ENCODE data around the gene CORO7.

CORO7 gene

GRCh38 chr16:4383591-4384444, 32.6 kb downstream of the CORO7 start:
- no peak overlapping the region for H2BK12ac ChIP-seq (ENCODE audit: low read length)
- peak overlapping the region; percentile 9 for H3K9ac ChIP-seq (ENCODE audit: low read depth, low read length, poor library complexity)
- no peak overlapping the region for H2BK5ac ChIP-seq (ENCODE audit: low read length)
- H3K18ac ChIP-seq (ENCODE audit: low read length): peak overlapping the region; percentile 86
- WGBS, 2 donors (ENCODE audit: extremely low coverage in 2 of 2, insufficient read length in 2 of 2, insufficient replicate concordance in 1 of 2): no CpG with 5 or more reads among the region's 12 CpGs
- H2BK15ac ChIP-seq (ENCODE audit: low read length): no peak overlapping the region
- H3K36me3 ChIP-seq (replicated peaks in 1 of 2; ENCODE audit: control insufficient read depth in 2 of 2, insufficient read depth in 2 of 2, low read length in 2 of 2): peaks cover 5 to 20% of the 10 kb centered on the region in 2 donors
- H3K4me1 ChIP-seq (ENCODE audit: control insufficient read depth in 2 of 2, insufficient read depth in 1 of 2, low read depth in 1 of 2, low read length in 2 of 2): peaks cover 17 to 26% of the 10 kb centered on the region in 2 donors
- peak overlapping the region; percentile 41 for H2AK5ac ChIP-seq (ENCODE audit: low read depth, low read length)
- H3K4ac ChIP-seq (ENCODE audit: low read length): no peak overlapping the region
- H4K91ac ChIP-seq (ENCODE audit: low read depth, low read length, poor library complexity): no peak overlapping the region
- peak overlapping the region in 1 of 2 donors; percentile 6 for H3K4me3 ChIP-seq (ENCODE audit: low read length in 2 of 2)
- no peaks in the 10 kb centered on the region for H3K9me3 ChIP-seq (replicated peaks in 1 of 2; ENCODE audit: control insufficient read depth in 2 of 2, insufficient read depth in 1 of 2, low read depth in 1 of 2, low read length in 2 of 2)
- H3K14ac ChIP-seq (ENCODE audit: low read length): no peak overlapping the region
- peaks cover 14% of the 10 kb centered on the region for H3K79me1 ChIP-seq (ENCODE audit: low read depth, low read length)
- H2BK120ac ChIP-seq (ENCODE audit: low read depth, low read length): no peak overlapping the region
- DNase-seq (ENCODE audit: low spot score): no peak
- H3K27ac ChIP-seq (replicated peaks; ENCODE audit: low read length): no peak overlapping the region
- H3K4me2 ChIP-seq (ENCODE audit: insufficient read depth, low read length, poor library complexity, severe bottlenecking): no peak overlapping the region
- H3K27me3 ChIP-seq (ENCODE audit: control insufficient read depth in 3 of 3, insufficient read depth in 3 of 3, low read depth in 1 of 3, low read length in 3 of 3): no peaks in the 10 kb centered on the region
- no peak overlapping the region for H2AFZ ChIP-seq (ENCODE audit: low read length)
- no peak overlapping the region for H3K23ac ChIP-seq (ENCODE audit: low read depth, low read length, poor library complexity)
- no peak overlapping the region for H4K8ac ChIP-seq (ENCODE audit: low read depth, low read length)

- Histone ChIP-seq H3K4me2 (ENCODE audit: insufficient read depth, low read length, poor library complexity, severe bottlenecking) (no peak overlapping the region), H2BK15ac (ENCODE audit: low read length) (no peak overlapping the region), H3K79me1 (ENCODE audit: low read depth, low read length) (peaks cover 13% of the 10 kb centered on the region), H3K27me3 (ENCODE audit: control insufficient read depth in 3 of 3, insufficient read depth in 3 of 3, low read depth in 1 of 3, low read length in 3 of 3) (no peaks in the 10 kb centered on the region), H4K8ac (ENCODE audit: low read depth, low read length) (no peak overlapping the region), H4K91ac (ENCODE audit: low read depth, low read length, poor library complexity) (no peak overlapping the region), H3K4me3 (ENCODE audit: low read length in 2 of 2) (no peak overlapping the region), H3K18ac (ENCODE audit: low read length) (no peak overlapping the region), H2AFZ (ENCODE audit: low read length) (no peak overlapping the region), H2AK5ac (ENCODE audit: low read depth, low read length) (peak overlapping the region; percentile 74), H2BK120ac (ENCODE audit: low read depth, low read length) (no peak overlapping the region), H3K27ac (replicated peaks; ENCODE audit: low read length) (no peak overlapping the region), H3K4ac (ENCODE audit: low read length) (no peak overlapping the region), H2BK12ac (ENCODE audit: low read length) (no peak overlapping the region), H3K14ac (ENCODE audit: low read length) (no peak overlapping the region), H3K9ac (ENCODE audit: low read depth, low read length, poor library complexity) (no peak overlapping the region), H3K9me3 (replicated peaks in 1 of 2; ENCODE audit: control insufficient read depth in 2 of 2, insufficient read depth in 1 of 2, low read depth in 1 of 2, low read length in 2 of 2) (no peaks in the 10 kb centered on the region), H2BK5ac (ENCODE audit: low read length) (no peak overlapping the region), H3K23ac (ENCODE audit: low read depth, low read length, poor library complexity) (peak overlapping the region; percentile 89), H3K36me3 (replicated peaks in 1 of 2; ENCODE audit: control insufficient read depth in 2 of 2, insufficient read depth in 2 of 2, low read length in 2 of 2) (peaks cover 5 to 20% of the 10 kb centered on the region in 2 donors), H3K4me1 (ENCODE audit: control insufficient read depth in 2 of 2, insufficient read depth in 1 of 2, low read depth in 1 of 2, low read length in 2 of 2) (peaks cover 10 to 21% of the 10 kb centered on the region in 2 donors)
- no CpG with 5 or more reads among the region's 21 CpGs for WGBS, 2 donors (ENCODE audit: extremely low coverage in 2 of 2, insufficient read length in 2 of 2, insufficient replicate concordance in 1 of 2)
- DNase-seq (ENCODE audit: low spot score): no peak
These were observed 33.5 kb downstream of the CORO7 start for GRCh38 chr16:4382795-4383357.

- Histone ChIP-seq H2AK5ac (ENCODE audit: low read depth, low read length) (no peak overlapping the region), H3K36me3 (replicated peaks in 1 of 2; ENCODE audit: control insufficient read depth in 2 of 2, insufficient read depth in 2 of 2, low read length in 2 of 2) (peaks cover 5 to 20% of the 10 kb centered on the region in 2 donors), H3K27me3 (ENCODE audit: control insufficient read depth in 3 of 3, insufficient read depth in 3 of 3, low read depth in 1 of 3, low read length in 3 of 3) (no peaks in the 10 kb centered on the region), H3K18ac (ENCODE audit: low read length) (no peak overlapping the region), H2BK120ac (ENCODE audit: low read depth, low read length) (no peak overlapping the region), H4K91ac (ENCODE audit: low read depth, low read length, poor library complexity) (peak overlapping the region; percentile 95), H3K4me1 (ENCODE audit: control insufficient read depth in 2 of 2, insufficient read depth in 1 of 2, low read depth in 1 of 2, low read length in 2 of 2) (peaks cover 15 to 20% of the 10 kb centered on the region in 2 donors), H3K9ac (ENCODE audit: low read depth, low read length, poor library complexity) (peak overlapping the region; percentile 21), H3K4me3 (ENCODE audit: low read length in 2 of 2) (no peak overlapping the region), H2BK5ac (ENCODE audit: low read length) (peak overlapping the region; percentile 62), H2BK15ac (ENCODE audit: low read length) (peak overlapping the region; percentile 58), H2AFZ (ENCODE audit: low read length) (no peak overlapping the region), H3K4ac (ENCODE audit: low read length) (no peak overlapping the region), H3K4me2 (ENCODE audit: insufficient read depth, low read length, poor library complexity, severe bottlenecking) (no peak overlapping the region), H3K27ac (replicated peaks; ENCODE audit: low read length) (no peak overlapping the region), H3K23ac (ENCODE audit: low read depth, low read length, poor library complexity) (peak overlapping the region; percentile 85), H3K14ac (ENCODE audit: low read length) (no peak overlapping the region), H3K9me3 (replicated peaks in 1 of 2; ENCODE audit: control insufficient read depth in 2 of 2, insufficient read depth in 1 of 2, low read depth in 1 of 2, low read length in 2 of 2) (no peaks in the 10 kb centered on the region), H4K8ac (ENCODE audit: low read depth, low read length) (no peak overlapping the region), H3K79me1 (ENCODE audit: low read depth, low read length) (peaks cover 13% of the 10 kb centered on the region), H2BK12ac (ENCODE audit: low read length) (no peak overlapping the region)
- no CpG with 5 or more reads among the region's 55 CpGs for WGBS, 2 donors (ENCODE audit: extremely low coverage in 2 of 2, insufficient read length in 2 of 2, insufficient replicate concordance in 1 of 2)
- DNase-seq (ENCODE audit: low spot score): no peak
These were observed 34.2 kb downstream of the CORO7 start for GRCh38 chr16:4381935-4382794.
